Measurements from ENCODE around the gene ENTPD8. TPM values are rescaled to one million over a fixed set of nuclear protein-coding genes. Genes with fewer than 3 reads are reported as not detected.

Gene ENTPD8
- total RNA-seq, 2 experiments from 2014 or later, result not detected

GRCh38 chr9:137412431-137412830, 28.7 kb downstream of the ENTPD8 start:
- Histone ChIP-seq H4K20me1 (ENCODE audit: insufficient read depth, low read length) (no peaks in the 10 kb centered on the region), H3K27ac (ENCODE audit: low read depth, low read length, poor library complexity, severe bottlenecking) (no peak overlapping the region), H3K4me2 (ENCODE audit: low read length) (no peak overlapping the region), H2AFZ (ENCODE audit: low read length) (no peak overlapping the region), H3K36me3 (ENCODE audit: insufficient read depth, low read length) (no peaks in the 10 kb centered on the region), H3K79me2 (ENCODE audit: insufficient read depth, low read depth, low read length) (no peaks in the 10 kb centered on the region), H3K4me3 (ENCODE audit: low read depth, low read length, poor library complexity, severe bottlenecking) (no peak overlapping the region), H3K4me1 (ENCODE audit: insufficient read depth, low read length, poor library complexity, severe bottlenecking) (peaks cover 14% of the 10 kb centered on the region), H3K9me2 (ENCODE audit: insufficient read depth, low read length) (no peaks in the 10 kb centered on the region), H3K9me3 (ENCODE audit: low read length) (no peaks in the 10 kb centered on the region)
- TF ChIP-seq CTCF (conservative IDR thresholded peaks at IDR 0.05; ENCODE audit: low read length) (no peak), EZH2phosphoT487 (IDR thresholded peaks at IDR 0.05; ENCODE audit: borderline replicate concordance, low read depth, low read length) (no peak)
- ChIA-PET CTCF (ENCODE audit: unreplicated experiment) (interaction anchor here (0.5 kb wide), 1 partner anchor 106 kb away, joined by 4 read pairs; no protein-coding TSS in a partner anchor), POLR2A (interaction anchor here (0.5 kb wide), 1 partner anchor 1733 kb away, joined by 3 read pairs; no protein-coding TSS in a partner anchor)
- intact Hi-C loops (cut with micrococcal nuclease; ENCODE audit: unreplicated experiment), result loop anchor here (10.0 kb wide), 1 partner anchor 88 kb away; no protein-coding TSS in a partner anchor
- DNase-seq (ENCODE audit: low spot score), result no peak
- no TSS peak for BruUV-seq (replicated peaks)

GRCh38 chr9:137411645-137412380, 29.3 kb downstream of the ENTPD8 start:
- no TSS peak for BruUV-seq (replicated peaks)

More at GRCh38 chr9:137411645-137412380, 29.3 kb downstream of the ENTPD8 start:
- POLR2A ChIA-PET, result no interaction called here
- H3K9me3 ChIP-seq (ENCODE audit: low read length), result no peaks in the 10 kb centered on the region
- H2AFZ ChIP-seq (ENCODE audit: low read length), result no peak overlapping the region
- no peak overlapping the region for H3K4me3 ChIP-seq (ENCODE audit: low read depth, low read length, poor library complexity, severe bottlenecking)
- peaks cover 8% of the 10 kb centered on the region for H3K4me1 ChIP-seq (ENCODE audit: insufficient read depth, low read length, poor library complexity, severe bottlenecking)
- DNase-seq (ENCODE audit: low spot score), result no peak
- H4K20me1 ChIP-seq (ENCODE audit: insufficient read depth, low read length), result no peaks in the 10 kb centered on the region
- TF ChIP-seq CTCF (conservative IDR thresholded peaks at IDR 0.05; ENCODE audit: low read length), result no peak
- intact Hi-C loops (cut with micrococcal nuclease; ENCODE audit: unreplicated experiment), result loop anchor here (10.0 kb wide), 1 partner anchor 87 kb away; no protein-coding TSS in a partner anchor
- no peaks in the 10 kb centered on the region for H3K79me2 ChIP-seq (ENCODE audit: insufficient read depth, low read depth, low read length)
- H3K4me2 ChIP-seq (ENCODE audit: low read length), result no peak overlapping the region
- CTCF ChIA-PET (ENCODE audit: unreplicated experiment), result interaction anchor here (0.5 kb wide), 1 partner anchor 105 kb away, joined by 4 read pairs; no protein-coding TSS in a partner anchor
- no peaks in the 10 kb centered on the region for H3K9me2 ChIP-seq (ENCODE audit: insufficient read depth, low read length)
- no peak overlapping the region for H3K27ac ChIP-seq (ENCODE audit: low read depth, low read length, poor library complexity, severe bottlenecking)
- H3K36me3 ChIP-seq (ENCODE audit: insufficient read depth, low read length), result no peaks in the 10 kb centered on the region
